Stimulated activated CD4-positive, alpha-beta T cell treated with anti-CD3 and anti-CD28 coated beads, Interleukin-15, amount 100 ng/mL, for 1 hour (primary cell): ENCODE results near the gene AHDC1.

ENCODE experiments used
- DNase-seq, 2 donors: peaks; one replicate each; pipeline ENCODE4 v3.0.0-alpha.2; 2020; ENCODE audit warnings: low read depth in 1 of 2, low spot score in 1 of 2

The AHDC1 gene

DNA sequence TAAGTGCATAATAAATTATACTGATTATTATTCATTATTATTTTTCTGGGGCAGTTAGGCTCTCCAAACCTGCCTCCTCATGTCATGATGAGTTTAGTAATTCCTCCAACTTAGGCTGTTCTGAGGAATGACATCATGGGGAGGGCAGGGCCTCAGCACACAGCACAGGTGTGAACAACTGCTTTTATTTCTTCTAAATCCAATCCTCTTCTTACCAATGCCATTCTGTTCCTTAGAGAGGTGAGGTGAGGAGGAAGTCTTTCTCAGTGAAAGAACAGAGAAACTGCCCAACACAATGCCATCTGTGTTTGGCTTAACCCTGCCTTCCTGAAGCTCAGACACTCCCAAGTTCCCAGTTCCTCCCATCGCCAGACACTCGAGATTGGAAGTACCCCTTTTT is 68.6 kb downstream of the AHDC1 start:
- no peak for DNase-seq

DNA sequence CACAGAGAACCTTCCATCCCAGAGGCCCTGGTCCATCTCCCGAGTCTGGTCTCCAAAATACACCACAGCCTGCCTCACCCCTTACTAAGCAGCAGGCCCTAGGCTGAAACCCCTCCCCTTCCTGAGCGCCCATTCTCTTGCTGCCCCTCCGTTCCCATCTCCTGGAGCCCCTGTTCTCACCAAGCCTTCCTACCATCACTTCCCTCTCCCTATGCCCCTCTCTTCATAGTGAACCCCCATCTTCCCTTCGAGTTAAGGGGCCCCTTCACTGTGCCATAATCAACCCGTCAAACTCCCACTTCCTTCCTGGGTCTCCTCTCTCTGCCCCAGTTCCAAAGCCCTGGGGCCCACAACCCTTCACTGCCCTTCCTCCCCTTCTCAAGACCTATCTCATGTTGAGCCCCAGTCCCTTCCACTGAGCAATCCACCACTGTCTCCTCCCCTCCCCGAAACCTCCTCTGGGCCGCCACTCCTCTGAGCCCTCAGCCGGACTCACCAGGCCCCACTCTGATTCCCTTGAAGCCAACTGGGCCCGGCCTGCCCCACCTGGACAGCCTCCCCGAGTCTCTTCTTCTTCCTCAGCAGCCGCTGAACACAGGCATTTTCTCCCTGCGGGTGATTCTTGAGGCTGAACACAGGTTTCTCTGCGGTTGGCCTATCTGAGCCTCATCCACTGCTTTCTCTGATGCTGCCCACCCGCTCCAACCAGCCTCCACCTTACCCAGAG is 71.8 kb downstream of the AHDC1 start:
- DNase-seq = no peak

DNA sequence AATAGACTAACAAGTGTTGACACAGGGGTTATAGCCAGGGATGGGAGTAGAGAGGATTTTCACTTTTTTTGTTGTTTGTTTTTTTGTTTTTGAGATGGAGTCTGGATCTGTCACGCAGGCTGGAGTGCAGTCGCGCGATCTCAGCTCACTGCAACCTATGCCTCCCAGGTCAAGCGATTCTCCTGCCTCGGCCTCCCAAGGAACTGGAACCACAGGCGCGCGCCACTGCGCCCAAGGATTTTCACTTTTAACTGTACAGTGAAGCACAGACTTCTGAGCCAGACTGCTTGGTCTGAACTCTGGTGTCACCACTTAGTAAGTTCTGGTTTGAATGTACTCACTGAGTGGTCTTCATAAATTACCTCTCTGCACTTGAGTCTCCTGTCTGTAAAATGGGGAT is 73.8 kb downstream of the AHDC1 start:
- DNase-seq = no peak

DNA sequence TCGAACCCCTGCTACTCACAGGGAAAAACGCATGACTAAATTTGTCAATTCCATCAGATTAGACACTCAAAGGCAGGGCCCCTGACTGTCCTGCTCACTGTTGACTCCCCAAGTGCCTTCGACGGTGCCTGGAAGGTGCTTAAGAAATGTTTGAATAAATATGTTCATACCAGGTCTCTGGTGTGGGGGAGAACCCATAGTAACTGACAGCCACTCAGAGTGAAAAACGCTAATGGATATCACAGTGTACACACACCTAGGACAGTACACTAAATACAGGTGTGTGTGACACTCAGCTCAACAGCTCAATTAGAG is 74.3 kb downstream of the AHDC1 start:
- no peak for DNase-seq

DNA sequence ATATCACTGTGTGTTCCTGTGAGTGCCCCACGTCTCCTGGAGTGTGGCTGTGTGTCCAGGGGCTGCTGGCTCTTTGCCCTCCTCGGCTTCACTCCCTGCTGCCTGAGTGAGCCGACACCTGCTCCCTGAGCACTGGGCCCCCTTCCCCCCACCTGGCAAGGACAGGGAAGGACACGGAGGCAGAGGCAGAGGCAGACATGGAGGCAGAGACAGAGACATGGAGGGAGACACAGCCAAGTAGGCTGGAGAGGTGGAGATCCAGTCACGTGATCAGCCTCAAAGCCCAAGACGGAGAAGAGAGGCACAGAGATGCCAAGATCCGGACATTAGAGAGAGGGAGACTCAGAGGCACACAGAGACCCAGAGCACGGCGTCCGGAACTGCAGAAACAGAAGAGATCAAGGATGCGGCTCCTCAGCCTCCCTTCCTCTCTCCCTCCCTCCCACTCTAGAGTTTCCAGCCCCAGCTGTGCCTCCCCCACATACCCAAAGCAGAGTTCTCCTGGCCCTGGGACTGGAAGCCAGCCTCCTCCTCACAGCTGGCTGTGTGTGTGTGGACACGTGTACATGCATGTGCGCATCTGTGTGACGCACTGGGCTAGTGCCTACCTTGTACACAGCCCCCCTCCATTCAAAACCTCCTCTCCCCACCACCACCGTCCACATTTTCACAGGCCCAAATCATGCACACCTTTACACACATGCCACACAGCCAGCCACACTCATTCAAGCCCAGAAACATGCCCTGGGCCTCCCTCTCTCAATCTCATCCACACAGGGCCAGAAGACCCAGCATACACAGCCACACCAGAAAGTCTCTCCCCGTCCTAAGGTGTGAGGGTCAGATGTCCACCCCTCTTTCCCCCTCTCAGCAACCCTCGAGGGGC is 74.9 kb downstream of the AHDC1 start:
- DNase-seq = no peak

DNA sequence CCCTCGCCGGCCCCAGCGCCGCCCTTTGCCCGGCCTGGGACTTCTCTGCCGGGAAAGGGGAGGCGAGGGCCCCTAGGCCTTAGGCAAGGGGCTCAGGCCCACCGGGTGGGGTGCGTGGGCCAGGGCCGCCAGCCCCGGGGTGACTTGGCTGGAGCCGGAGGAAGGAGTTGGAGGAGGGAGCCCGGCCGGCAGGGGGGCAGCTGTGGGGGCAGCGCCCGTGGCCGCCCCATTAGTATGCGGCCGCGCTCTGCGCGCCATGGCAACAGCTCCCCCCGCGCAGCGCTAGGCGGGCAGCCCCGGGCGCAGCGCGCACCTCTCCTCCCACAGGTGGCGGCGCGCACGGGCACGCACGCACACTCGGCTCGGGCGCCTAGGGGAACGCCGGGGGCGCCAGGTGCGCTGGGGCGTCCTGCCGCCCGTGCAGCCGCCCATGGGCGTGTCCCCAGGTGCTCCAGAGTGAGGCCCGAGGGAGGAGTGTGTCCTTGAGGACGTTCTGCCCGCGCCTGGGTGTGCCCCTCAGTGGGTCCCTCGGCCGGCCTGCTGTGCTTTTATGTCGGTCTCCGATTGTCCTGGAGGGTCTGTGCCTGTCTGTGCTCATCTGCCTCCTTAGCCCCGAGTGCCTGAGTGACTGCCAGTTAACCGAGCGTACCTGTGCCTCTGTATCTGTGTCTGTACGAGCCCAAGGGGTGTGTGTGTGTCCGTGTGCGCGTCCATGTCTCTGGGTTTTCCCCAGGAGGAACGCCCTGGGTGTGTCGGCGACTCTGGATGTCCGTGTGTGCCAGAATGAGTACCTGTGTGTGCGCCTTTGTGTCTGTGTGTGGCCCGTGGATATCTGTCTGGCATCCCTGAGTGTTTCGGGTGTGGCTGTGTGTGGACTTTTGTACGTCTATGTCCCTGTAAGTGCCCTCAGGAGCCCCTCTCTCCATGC is 75.8 kb downstream of the AHDC1 start:
- DNase-seq = peak in 1 of 2 donors; percentile 47

DNA sequence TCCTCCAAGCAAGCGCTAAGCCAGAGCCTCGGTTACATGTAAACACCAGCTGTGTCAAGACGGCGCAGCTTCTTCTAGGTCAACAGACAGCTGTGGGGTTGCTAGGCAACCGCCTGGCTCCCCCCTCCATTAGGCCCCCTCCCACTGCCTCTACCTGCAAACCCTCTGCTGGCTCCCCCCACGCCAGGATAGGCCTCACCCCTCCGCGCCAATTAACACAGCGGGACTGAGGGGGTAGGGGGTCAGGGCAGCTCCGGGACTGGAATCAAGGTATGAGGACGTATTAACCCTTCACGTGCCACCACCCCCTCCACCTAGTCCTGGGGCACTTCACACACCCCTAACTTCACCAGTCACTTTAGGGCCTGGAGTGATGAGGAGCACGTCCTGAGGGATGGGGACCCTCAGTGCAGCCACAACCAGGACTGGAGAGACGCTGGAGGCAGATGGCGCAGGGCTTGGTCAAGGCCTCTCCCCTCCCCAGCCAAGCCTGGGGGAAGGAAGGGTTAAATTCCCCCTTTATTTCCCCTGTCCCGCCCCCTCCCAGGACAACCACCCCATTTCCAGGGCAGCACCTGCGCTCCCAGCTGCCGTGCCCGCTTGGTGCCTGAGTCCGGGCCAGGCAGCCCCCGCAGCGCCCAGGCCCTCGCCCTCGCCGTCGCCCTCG is 76.6 kb downstream of the AHDC1 start:
- no peak for DNase-seq

DNA sequence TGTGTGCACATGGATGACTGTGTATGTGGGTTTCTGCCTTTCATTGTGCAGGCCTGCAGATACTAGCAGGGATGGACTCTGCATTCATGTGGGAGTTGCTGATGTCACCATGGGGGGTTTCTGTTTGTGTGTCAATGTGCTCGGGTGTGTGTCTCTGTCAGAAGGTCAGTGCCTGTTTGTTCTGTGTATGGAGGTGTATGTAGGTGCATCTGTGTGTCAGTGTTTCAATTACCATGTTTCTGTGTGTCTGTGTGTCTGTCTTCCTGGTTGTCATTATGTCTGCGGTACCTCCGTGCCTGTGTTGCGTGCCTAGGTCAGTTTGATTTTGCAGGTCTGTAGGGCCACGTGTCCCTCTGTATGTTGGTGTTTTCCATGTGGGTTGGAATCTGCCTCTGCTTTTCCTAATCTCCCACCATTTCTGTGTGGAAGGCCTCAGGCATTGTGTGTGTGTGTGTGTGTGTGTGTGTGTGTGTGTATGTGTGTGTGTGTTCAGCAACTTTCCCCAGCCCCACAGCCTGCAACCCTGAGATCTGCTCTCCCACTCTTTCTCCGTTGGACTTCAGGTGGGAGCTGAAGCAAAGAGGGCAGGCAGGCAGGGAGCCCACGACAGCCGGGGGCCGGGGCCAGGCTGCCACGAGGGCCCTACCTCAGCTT is 77.2 kb downstream of the AHDC1 start:
- DNase-seq = no peak

DNA sequence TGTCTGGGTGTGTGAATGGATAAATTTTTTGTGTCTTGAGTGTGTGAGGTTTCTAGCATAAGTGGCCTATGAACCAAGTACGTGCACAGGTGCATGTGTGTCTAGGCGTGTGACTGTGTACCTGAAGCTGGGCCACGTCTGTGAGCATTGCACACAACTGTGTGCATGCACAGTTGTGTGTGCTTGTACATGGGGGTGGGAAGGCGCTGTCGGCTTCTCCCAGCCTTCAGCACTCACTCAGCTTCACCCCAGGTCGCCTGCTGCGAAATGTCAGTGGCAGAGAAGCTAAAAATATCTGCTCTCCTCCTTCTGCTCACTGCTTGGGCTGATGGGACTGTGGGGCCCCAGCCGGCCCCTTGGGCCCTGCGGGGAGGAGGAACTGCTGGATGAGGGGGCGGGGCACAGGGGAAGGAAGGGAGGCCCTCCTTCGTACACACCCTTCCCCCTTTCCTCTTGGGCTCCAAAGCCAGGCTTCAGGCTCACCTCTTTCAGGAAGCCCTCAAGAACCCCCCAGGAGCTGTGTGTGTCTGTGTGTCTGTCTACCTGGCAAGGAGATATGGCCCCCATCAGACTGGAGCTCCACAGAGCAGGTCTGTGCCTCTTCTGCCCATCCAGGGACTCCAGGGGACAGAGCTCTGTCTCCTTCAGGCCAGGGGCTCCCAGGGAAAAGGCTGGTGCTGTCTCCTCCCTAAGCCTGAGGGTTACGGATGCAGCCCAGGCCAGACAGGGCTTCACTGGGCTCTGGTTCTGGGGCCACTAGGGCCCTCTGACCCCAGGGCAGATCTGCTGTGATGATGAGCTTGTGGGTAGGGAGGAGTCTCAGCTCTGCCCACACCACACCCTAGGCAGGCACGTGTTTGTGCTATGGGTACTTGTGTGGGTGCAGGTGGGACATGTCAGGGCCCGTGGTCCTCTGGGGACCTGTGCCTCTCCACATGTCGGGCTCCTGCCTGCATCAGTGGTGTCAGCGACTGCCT is 78.4 kb downstream of the AHDC1 start:
- DNase-seq = no peak

DNA sequence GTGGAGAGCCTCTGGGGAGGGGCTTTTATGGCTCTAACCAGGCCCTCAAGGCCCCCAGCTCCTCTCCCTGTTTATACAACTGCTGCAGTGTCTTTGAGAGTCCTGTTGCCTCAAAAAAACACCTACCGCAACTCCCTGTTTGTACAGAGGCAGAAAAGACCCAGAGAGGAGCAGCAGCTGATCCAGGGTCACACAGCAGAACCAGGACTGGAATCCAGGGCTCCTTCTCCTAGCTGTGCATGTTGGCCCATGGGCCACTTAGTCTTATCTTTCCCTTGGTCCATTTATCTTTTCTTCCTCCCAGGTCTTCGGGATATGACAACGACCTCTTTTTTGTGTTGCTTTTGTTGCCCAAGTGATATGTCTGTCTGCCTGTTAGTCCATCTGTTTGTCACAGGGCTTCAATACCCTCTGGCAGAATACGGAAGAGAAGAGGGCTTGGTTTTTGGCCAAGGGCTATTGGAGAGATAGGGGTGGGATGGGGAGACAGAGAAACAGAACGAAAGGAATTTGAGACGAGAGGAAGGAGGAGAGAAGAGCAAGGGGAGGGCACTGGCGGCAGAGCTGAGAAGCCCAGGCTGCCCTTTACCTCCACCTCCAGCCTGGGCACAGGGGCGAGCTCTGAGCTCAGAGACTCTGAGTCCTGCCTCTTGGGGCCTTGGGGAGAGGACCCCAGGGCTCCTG is 80.5 kb downstream of the AHDC1 start:
- no peak for DNase-seq

DNA sequence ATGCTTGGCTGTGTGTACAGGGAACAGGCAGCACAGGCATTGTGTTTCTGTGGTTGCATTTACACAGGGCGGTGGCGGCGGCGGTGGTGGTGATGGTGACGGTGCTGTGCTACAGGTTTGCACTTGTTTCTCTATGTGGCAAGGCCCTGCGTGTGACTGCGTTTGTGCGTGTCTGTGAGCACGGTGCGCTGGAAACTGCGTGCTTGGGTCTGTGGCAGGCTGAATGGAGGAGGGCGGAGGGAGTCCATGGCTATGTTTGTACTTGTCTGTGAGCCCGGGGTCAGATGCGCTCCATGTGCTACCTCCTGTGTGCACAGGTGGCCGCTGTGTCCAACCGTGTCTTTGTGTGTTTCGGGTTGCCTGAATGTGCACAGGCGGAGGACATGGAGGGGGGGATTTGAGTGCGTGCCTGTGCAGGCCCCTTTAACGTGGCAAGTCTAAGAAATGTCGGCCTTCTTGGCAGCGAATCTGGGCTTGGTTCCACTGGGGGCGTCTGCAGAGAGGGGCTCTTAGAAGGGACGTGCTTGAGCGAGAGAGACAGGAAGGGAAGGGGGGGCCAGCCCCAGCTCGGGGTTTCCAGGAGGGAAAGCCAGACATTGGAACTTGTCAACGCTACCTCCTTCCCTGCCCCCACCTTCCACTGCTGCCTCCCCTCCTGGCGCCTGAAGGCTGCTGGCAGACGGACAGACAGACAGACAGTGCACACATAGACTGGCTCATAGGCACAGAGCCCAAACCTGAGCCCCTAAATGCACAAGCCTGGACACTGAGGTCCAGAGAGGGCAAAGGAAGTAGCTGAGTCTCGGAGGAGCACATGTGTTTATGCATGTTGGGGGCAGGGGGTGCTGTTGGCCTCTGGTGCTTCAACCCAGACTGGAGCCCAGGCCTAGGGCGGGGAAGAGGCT is 81.3 kb downstream of the AHDC1 start:
- peak in 1 of 2 donors; percentile 50 for DNase-seq

DNA sequence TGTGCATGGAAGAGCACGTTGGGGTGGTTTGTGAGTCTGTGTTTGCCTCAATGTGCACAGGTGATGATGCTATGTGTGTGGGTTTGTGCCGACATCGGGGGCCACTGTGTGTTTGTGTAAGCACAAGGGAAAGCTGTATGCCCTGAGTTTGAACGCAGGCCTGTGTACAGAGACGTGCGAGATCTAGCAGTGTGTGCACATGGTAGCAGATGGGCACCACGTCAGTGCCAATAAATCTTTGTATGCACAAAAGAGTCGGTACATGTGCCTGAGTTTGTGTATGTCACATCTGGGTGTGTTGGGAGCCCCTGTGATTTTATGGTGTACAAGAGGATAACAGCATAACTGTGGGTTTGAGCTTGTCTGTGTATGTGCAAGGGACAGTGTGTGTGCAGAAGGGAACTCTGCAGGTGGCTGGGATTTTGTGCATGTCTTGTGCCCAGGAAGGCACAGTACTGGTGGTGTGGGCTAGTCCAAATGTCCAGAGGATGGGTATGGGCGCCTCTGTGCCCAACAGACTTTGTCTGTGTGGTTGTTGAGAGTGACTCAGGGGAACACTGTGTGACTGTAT is 82.0 kb downstream of the AHDC1 start:
- DNase-seq = no peak

DNA sequence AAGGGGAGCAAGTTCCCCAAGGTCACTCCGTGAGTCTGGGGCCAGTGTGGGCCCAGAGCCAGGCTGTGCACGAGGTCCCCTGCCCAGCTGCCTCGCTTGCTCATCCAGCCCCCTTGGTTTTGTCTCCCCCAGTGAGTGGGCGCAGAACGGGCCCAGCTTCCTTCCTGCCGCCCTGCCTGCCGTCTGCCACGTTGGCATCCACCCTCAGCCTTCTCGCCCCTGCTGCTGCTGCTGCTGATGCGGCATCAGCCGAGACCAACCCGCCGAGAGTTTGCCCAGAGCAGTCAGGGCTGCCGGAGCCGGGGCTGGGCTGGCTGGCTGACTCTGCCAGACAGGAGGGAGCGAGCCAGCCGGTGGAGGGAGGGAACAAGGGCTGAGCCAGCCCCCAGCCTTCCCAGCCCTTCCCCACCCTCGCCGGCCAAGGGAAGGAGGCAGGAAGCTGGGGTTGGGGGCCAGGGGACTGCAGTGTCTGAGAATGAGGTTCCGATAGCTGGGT is 82.6 kb downstream of the AHDC1 start:
- DNase-seq = peak in 1 of 2 donors; percentile 38

DNA sequence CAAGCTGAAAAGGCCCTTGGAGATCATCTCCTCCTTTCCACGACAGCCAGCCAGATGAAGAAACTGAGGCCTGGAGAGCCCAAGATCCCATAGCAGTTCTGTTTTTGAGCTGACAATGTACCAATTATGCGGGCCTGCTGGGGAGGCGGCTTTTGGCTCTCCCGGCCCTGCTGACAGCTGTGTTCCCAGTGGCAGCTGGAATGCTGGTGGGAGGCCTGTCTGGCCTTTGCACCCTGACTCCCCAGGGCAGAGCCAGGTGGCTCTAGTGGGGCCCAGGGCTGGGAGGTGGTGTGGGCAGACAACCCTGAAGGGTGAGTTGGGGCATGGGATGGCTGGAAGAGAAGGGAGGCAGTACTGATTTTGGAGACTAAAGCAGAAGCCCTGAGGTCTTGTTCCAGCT is 83.3 kb downstream of the AHDC1 start:
- no peak for DNase-seq

DNA sequence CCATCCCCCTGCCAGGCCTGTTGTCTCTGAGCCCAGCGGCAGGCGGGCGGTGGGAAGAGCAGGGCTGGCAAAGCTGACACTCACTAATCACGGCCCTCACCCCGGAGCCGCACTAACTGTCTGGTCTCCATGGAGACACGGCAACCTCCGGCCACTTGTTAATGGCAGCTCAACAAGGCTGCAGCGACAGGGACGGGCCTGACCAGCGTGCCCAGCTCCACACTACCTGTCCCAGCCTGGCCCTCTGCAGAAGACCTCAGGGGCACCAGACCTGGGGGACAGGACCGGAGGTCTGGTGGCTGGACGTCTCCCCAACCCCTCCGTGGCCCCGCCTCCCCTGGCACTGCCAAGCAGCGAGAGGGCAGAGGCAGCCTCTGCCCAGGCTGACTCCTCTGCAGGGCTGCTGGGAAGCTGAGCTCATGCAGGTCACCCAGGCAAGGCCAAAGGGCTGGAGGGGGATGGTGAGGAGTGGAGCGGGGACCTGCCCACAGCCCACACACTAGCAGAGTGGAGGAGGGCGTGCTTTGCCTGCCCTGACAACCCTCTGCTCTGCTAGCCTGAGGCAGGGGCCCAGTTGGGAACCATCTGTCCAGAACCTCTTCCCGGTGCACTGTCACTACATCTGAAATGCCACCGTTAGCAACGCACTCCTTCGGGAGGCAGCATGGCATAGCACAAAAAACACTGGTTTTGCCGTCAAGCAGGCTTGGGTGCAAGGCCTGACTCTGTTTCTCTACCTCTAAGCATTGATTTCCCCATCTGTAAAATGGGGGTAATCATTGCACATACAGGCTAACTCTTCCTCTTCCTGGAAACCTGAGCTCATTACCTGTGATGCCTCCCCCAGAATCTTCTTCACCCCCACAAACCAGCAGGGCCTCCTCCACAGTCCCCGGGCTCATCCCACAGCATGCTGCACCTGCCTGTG is 84.3 kb downstream of the AHDC1 start:
- no peak for DNase-seq

DNA sequence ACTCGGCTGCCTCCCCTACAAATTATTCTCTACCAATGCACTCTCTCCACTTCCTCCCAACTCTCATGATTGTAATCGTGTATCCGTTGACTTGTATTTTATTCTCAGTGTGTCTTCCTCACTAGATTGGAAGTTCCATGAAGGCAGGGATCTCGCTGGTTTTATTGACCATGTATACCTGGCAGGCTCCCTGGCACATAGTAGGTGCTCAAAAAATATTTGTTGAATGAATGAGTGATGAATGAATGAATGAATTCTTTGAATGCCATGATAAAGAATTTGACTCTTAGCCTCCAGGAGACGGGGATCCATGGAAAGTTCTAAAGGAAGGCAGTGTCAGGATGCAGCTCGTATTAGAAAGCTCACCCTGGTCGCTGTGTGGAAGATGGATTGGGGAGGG is 85.1 kb downstream of the AHDC1 start:
- DNase-seq = no peak
